ENCODE measurements around the gene GNB5. TPM values are rescaled to one million over a fixed set of nuclear protein-coding genes. Genes with fewer than 3 reads are reported as not detected.
A peak's percentile ranks its signal among the peaks of the same experiment; 100 is the strongest.

Gene GNB5
- total RNA-seq, 1 donor from 2014 or later = 22.3 TPM

DNA sequence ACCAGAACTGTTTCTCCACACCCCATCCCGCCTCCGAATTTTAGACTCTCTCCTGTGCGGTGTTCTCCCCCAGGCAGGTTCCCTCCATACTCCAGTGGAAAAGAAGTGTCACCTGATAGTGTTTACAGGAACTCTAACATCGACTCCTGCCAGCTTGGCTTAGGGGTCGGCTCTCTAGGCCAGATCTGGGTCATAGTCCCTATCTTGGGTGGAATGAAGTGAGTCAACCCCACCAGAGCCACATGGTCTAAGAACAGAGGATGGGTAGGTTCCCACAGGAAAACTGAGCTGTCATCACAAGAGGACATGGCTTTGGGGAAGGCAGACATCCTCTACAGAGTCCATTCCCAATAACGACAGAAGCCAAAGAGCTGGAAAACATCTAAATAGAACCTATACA is 84.6 kb downstream of the GNB5 start:
- TF ChIP-seq, protein P1, sequence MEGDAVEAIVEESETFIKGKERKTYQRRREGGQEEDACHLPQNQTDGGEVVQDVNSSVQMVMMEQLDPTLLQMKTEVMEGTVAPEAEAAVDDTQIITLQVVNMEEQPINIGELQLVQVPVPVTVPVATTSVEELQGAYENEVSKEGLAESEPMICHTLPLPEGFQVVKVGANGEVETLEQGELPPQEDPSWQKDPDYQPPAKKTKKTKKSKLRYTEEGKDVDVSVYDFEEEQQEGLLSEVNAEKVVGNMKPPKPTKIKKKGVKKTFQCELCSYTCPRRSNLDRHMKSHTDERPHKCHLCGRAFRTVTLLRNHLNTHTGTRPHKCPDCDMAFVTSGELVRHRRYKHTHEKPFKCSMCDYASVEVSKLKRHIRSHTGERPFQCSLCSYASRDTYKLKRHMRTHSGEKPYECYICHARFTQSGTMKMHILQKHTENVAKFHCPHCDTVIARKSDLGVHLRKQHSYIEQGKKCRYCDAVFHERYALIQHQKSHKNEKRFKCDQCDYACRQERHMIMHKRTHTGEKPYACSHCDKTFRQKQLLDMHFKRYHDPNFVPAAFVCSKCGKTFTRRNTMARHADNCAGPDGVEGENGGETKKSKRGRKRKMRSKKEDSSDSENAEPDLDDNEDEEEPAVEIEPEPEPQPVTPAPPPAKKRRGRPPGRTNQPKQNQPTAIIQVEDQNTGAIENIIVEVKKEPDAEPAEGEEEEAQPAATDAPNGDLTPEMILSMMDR (IDR thresholded peaks at IDR 0.05; ENCODE audit: unreplicated experiment) = no peak
- no peak overlapping the region for H3K4me3 Mint-ChIP-seq
- H3K27ac Mint-ChIP-seq = no peak overlapping the region
- H3K36me3 Mint-ChIP-seq = no peaks in the 10 kb centered on the region
- H3K27me3 Mint-ChIP-seq (ENCODE audit: low read depth) = peaks cover 8% of the 10 kb centered on the region
- peaks cover 6% of the 10 kb centered on the region for H3K4me1 Mint-ChIP-seq
- DNase-seq (ENCODE audit: low spot score in 2 of 2, unreplicated experiment in 2 of 2) = no peak
- H3K9me3 Mint-ChIP-seq = no peaks in the 10 kb centered on the region

DNA sequence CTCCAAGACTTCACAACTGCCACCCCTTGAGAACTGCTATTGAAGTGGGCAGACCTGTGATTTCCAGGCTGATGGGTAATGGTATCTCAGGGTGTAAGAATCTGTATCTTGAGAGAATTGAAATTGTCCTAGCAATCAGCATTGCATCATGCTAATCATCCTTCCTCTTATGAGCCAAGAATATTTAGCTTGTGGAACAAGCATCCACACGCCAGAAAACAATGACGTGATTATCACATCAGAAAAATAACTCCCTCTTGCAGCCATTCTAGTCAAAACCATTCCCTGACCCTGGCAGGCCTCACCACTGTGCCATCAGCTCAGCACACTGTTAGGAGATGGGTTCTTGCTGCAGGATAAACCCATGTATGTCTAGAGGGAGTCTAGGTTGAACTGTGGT is 85.3 kb downstream of the GNB5 start:
- Mint-ChIP-seq H3K9me3 (no peaks in the 10 kb centered on the region), H3K36me3 (no peaks in the 10 kb centered on the region), H3K27me3 (ENCODE audit: low read depth) (peaks cover 8% of the 10 kb centered on the region), H3K4me1 (peaks cover 6% of the 10 kb centered on the region), H3K27ac (no peak overlapping the region), H3K4me3 (no peak overlapping the region)
- no peak for DNase-seq (ENCODE audit: low spot score in 2 of 2, unreplicated experiment in 2 of 2)
- TF ChIP-seq, protein P1 (IDR thresholded peaks at IDR 0.05; ENCODE audit: unreplicated experiment) = no peak

GRCh38 chr15:52104532-52105004 is 86.6 kb downstream of the GNB5 start:
- H3K4me1 Mint-ChIP-seq = peaks cover 6% of the 10 kb centered on the region
- no peaks in the 10 kb centered on the region for H3K36me3 Mint-ChIP-seq
- peaks cover 1% of the 10 kb centered on the region for H3K27me3 Mint-ChIP-seq (ENCODE audit: low read depth)
- TF ChIP-seq, protein P1 (IDR thresholded peaks at IDR 0.05; ENCODE audit: unreplicated experiment) = no peak
- H3K9me3 Mint-ChIP-seq = no peaks in the 10 kb centered on the region
- DNase-seq (ENCODE audit: low spot score in 2 of 2, unreplicated experiment in 2 of 2) = no peak
- no peak overlapping the region for H3K4me3 Mint-ChIP-seq
- H3K27ac Mint-ChIP-seq = no peak overlapping the region

GRCh38 chr15:52103217-52104207 is 87.7 kb downstream of the GNB5 start:
- TF ChIP-seq, protein P1 (IDR thresholded peaks at IDR 0.05; ENCODE audit: unreplicated experiment) = no peak
- H3K4me3 Mint-ChIP-seq = no peak overlapping the region
- H3K27me3 Mint-ChIP-seq (ENCODE audit: low read depth) = no peaks in the 10 kb centered on the region
- no peaks in the 10 kb centered on the region for H3K36me3 Mint-ChIP-seq
- peaks cover 6% of the 10 kb centered on the region for H3K4me1 Mint-ChIP-seq
- H3K9me3 Mint-ChIP-seq = no peaks in the 10 kb centered on the region
- peak overlapping the region; percentile 70 for H3K27ac Mint-ChIP-seq
- no peak for DNase-seq (ENCODE audit: low spot score in 2 of 2, unreplicated experiment in 2 of 2)

GRCh38 chr15:52102463-52102862 is 88.7 kb downstream of the GNB5 start:
- Mint-ChIP-seq H3K4me3 (no peak overlapping the region), H3K4me1 (peaks cover 6% of the 10 kb centered on the region), H3K36me3 (no peaks in the 10 kb centered on the region), H3K27ac (no peak overlapping the region), H3K9me3 (no peaks in the 10 kb centered on the region), H3K27me3 (ENCODE audit: low read depth) (no peaks in the 10 kb centered on the region)
- no peak for DNase-seq (ENCODE audit: low spot score in 2 of 2, unreplicated experiment in 2 of 2)
- TF ChIP-seq, protein P1 (IDR thresholded peaks at IDR 0.05; ENCODE audit: unreplicated experiment) = no peak
